NCI-H1694 (cell line): ENCODE measurements around the gene FNIP2.

Experiments
- DNase-seq: peaks from one replicate; lab custom pipeline; 2025; lab: John Stamatoyannopoulos, UW

FNIP2 gene

DNA sequence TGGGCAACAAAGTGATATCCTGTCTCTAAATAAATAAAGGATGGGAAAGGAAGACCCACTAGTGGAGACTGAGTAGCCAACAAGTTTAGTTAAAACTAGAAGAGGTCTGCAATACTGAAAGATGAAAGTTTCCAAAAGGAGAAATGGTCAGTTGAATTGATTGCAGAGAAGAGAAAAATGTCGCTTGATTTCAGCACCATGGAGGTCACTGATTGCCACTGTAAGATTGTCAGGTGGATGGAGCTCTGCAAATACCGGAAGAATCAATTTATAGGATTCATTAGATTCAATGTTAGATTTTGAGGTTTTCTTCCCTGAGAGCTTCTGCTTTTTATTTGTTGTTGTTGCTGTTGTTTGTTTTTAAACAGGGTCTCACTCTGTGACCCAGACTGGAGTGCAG is 5.4 kb upstream of the FNIP2 start:
- no peak for DNase-seq

GRCh38 chr4:158766434-158767044 is 2.3 kb upstream of the FNIP2 start:
- no peak for DNase-seq

DNA sequence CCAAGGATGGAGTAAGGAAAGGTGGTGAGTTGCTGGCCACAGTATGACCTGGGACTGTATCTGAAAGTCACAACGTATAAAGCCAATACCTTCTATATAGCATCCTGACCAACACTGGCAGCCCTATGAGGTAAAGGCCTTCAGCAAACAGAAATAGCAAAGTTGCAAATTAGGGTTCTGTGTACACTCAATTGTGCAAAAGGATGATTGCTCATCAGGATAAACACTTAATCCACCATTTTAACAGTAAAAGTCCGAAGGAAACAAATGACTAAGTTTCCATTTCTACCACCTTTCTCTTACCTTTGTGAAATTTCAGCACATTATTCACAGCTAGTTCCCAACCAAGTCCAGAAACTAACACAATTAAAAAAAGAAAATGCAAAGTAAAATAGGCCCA is 1.4 kb upstream of the FNIP2 start:
- DNase-seq: no peak

GRCh38 chr4:158769175-158769921 is 522 bp downstream of the FNIP2 start:
- no peak for DNase-seq

GRCh38 chr4:158770671-158771070 is 1.8 kb downstream of the FNIP2 start:
- DNase-seq: no peak

- DNase-seq: no peak
Observed at GRCh38 chr4:158771776-158772175, 3.0 kb downstream of the FNIP2 start.

GRCh38 chr4:158775091-158775651 is 6.3 kb downstream of the FNIP2 start:
- DNase-seq: no peak

DNA sequence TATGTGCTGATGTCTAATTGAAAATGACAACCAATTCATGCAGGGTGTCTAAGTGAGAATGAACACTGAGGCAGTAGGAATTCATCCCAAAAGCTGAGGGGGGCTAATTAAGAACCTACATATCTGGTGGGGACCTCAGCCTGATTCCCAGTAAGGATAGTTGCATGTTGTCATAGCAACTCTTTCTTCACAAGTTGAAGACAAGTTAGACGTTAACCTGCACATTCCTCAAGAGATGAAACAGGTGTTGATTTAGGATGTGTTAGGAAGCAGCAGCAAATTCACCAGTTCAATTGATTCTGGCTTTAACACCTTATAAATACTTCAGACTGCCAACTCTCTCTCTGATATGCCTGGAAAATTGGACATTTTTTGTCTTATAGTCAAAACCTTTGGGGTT is 7.3 kb downstream of the FNIP2 start:
- DNase-seq: no peak

GRCh38 chr4:158777423-158778155 is 8.8 kb downstream of the FNIP2 start:
- no peak for DNase-seq

DNA sequence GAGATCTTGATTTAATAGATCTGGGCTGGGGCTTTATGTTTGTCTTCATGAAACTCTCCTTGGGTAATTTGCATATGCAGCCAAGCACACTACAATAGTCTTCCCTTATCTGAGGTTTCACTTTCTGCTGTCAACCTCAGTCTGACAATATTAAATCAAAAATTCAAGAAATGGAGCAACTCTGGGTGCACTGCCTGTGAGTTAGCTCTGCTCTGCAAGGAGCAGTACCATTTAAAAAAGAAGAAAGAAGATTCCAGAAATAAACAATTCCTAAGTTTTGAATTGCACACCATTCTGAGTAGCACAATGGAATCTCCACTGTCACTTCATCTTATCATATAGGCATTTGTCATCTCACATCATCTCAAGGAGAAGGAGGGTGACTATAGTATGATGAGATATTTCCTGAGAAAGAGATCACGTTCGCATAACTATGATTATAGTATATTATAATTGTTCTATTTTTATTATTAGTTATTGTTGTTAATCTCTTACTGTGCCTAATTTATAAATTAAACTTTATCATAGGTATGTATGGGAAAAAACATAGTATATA is 9.4 kb downstream of the FNIP2 start:
- DNase-seq: no peak

- DNase-seq: no peak
Observed at GRCh38 chr4:158778712-158779111, 9.9 kb downstream of the FNIP2 start.

- DNase-seq: no peak
Observed at GRCh38 chr4:158781963-158782362, 13.1 kb downstream of the FNIP2 start.

GRCh38 chr4:158782551-158783360 is 13.9 kb downstream of the FNIP2 start:
- no peak for DNase-seq

GRCh38 chr4:158783785-158784184 is 15.0 kb downstream of the FNIP2 start:
- no peak for DNase-seq

DNA sequence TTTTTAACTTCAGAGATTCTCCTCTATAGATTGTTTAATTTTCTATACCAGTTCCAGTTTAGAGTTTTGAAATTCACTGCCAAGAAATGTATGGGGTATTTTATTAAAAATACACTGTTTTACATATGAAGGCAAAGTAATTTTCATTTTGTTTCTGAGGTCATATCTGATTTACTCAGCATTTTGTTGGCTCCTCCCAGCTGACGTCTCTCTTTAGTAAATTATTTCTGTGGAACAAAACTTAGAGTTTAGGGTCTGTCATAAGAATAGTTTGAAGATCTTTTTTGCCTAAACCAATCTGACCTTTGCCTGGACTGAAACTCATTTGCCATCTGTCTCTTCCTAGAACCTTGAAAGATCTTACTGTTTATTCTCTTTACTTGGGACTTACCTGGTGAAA is 16.9 kb downstream of the FNIP2 start:
- DNase-seq: no peak

DNA sequence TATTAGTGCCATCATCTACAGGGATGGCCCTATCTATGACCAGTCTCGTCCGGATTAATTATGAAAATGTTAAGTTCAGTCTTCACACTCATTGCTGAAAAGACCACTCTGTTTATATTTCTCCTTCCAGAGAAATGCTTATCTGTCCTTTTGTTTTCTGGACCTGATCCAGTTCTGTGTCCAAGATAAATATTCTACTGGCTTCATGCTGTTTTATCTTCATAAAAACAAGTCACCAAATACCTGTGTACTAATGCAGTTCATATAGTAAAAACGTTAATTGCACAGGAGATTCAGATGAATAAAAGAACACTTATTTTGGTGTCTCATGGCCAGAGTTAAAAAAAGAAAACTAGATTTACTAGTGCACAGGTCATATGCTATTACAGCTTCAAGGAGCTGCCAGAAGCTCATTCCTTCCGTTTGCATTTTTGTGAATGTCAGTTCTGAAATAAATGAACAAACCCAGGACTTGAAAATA is 17.3 kb downstream of the FNIP2 start:
- no peak for DNase-seq

DNA sequence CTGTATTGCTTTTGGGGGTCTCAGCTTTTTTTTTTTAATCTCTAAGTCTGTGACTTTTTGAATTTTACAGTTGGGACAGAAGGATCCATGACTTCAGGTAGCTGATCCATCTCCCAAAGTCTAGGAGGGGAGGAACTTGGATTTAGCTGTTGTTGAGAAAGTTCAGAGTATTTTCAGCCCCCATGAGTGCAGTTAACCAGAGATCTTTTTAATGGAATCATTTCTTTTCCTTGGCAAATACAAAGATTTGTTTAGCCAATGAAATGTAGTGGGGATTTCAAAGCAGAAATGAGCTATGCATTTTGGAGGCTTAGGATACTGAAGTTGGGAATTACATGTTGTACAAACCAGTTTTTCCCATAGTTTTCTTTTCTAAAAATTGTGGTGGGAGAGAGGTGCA is 18.1 kb downstream of the FNIP2 start:
- no peak for DNase-seq

DNA sequence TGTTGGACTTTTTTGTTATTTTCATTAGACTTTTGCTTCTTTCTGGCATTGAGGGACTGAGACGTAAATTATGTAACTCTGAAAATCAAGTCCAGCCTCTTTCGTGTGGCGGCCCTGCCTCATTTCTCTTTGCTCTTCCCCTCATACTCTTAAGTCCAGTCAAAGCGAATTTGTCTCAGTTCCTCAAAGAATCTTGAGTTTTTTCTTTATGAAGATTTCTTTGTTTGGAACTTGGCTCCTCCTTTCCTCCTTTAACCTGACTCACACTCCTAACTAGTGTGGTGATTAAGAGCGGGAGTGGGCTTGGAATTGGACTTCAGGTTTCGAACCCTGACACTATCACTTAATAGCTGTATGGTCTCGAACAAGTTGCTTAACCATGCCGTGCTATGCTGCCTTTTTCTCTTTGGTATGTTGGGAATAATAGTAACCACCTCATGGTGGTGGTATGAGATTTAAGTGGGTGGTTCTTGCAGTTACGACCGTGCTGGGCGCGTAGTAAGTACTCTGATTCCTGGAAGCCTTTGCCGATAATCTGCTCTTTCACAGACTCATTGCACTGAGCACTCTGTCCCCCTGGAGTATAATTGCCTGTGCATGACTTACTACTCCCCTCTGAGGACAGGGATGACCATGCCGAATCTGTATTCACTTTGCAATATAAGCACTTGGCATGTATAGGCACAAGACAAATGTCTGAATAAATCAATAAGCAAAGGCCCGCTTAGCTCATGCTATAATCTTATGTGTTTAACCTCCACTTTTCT is 19.1 kb downstream of the FNIP2 start:
- DNase-seq: no peak

DNA sequence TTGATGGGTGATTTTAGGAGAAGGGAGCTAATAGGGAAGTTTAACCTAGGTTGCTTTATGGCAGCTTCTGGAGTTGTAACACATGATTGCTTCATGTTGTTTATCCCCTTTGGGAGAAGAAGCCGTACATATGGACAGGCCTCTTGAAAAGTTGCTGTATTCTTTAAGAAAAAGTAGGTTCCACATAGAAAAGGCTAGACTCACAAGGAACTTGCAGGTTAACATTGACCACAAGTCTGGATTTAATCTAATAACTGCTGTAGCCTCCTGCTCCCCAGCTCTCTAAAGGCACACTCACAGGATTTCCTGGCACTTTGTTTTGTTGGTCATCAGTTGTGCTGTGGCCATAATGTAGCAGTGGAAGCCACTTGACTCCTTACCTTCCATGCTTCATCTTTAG is 19.7 kb downstream of the FNIP2 start:
- DNase-seq: no peak

DNA sequence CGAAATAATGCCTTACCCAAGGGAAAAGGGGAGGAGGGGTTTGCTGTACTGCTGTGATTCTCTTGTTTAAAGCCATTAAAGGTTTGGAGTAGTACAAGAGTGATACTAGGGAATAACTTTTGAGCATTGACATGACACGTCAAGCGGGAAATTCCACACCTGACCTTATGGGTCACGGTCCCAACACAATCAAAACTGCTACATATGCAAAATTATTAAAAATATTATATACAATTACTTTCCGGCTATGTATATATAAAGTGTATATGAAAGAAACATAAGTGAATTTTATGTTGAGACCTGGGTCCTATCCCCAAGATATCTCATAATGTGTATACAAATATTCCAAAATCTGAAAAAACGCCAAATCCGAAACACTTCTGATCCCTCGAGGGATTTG is 21.0 kb downstream of the FNIP2 start:
- no peak for DNase-seq

GRCh38 chr4:158793021-158793420 is 24.2 kb downstream of the FNIP2 start:
- DNase-seq: no peak
